Lung (tissue), 12 donors: ENCODE data around the gene FAM25A. TPM values are rescaled to one million over a fixed set of nuclear protein-coding genes. Genes with fewer than 3 reads are reported as not detected.

Source experiments
- ATAC-seq: fragments of 200-7000 bp; cut with Tn5 transposase; one replicate; pipeline ENCODE4 v1.9.1; 2020; ENCODE audit warnings: moderate number of reproducible peaks; ENCODE audit not compliant: insufficient read depth, low FRiP score
- DNase-seq, 3 donors: peaks; one replicate each; pipeline ENCODE4 v3.0.0-alpha.2; 2013 to 2017
- H3K27ac ChIP-seq, 2 donors: one replicate each; pipeline ENCODE4 v1.5.1; 2013; ENCODE audit warnings: mild to moderate bottlenecking in 2 of 2, moderate library complexity in 2 of 2, control low read depth in 1 of 2, inconsistent platforms in 1 of 2, low read depth in 1 of 2, low read length in 1 of 2
- H3K27me3 ChIP-seq, 3 donors: one replicate each; pipeline ENCODE4 v1.5.1; 2013; ENCODE audit warnings: low read length in 2 of 3; ENCODE audit not compliant: control insufficient read depth in 3 of 3, insufficient read depth in 3 of 3
- H3K36me3 ChIP-seq, 4 donors: one replicate each; pipeline ENCODE4 v1.5.1; 2013; ENCODE audit warnings: low read length in 4 of 4, mild to moderate bottlenecking in 1 of 4, moderate library complexity in 1 of 4; ENCODE audit not compliant: control insufficient read depth in 4 of 4, insufficient read depth in 4 of 4
- H3K4me1 ChIP-seq, 5 donors: one replicate each; pipeline ENCODE4 v1.5.1; 2013; ENCODE audit warnings: low read length in 5 of 5, mild to moderate bottlenecking in 2 of 5, moderate library complexity in 1 of 5; ENCODE audit not compliant: control insufficient read depth in 5 of 5, insufficient read depth in 5 of 5
- H3K4me3 ChIP-seq: one replicate; pipeline ENCODE4 v1.5.1; 2013; ENCODE audit warnings: mild to moderate bottlenecking, control low read depth, moderate library complexity
- H3K9ac ChIP-seq, 2 donors: one replicate each; pipeline ENCODE4 v1.5.1; 2013; ENCODE audit warnings: low read length in 2 of 2, control low read depth in 1 of 2; ENCODE audit not compliant: insufficient read depth in 1 of 2
- H3K9me3 ChIP-seq, 4 donors: one replicate each; pipeline ENCODE4 v1.5.1; 2013; ENCODE audit warnings: low read length in 3 of 4, mild to moderate bottlenecking in 1 of 4, moderate library complexity in 1 of 4; ENCODE audit not compliant: control insufficient read depth in 4 of 4, insufficient read depth in 3 of 4
- CTCF ChIP-seq: IDR thresholded peaks from 2 replicates; pipeline ENCODE4 v1.5.1; 2012; ENCODE audit warnings: mild to moderate bottlenecking; ENCODE audit errors: control extremely low read depth, extremely low read depth
- WGBS, 2 donors: extraction: QIAGEN DNeasy Blood & Tissue Kit; methylation state at CpG; one replicate each; pipeline ENCODE4 v1.1.7; 2013; 5-methylcytosine and 5-hydroxymethylcytosine counted together
- polyA plus RNA-seq, 2 donors: library from polyadenylated mRNA; stranded (reverse); fragments of 200-250 nt; gene quantifications; one replicate each; pipeline ENCODE4 v1.2.1, GENCODE V29; 2013
- total RNA-seq, 2 donors: library from RNA; depleted of rRNA in 1 of 2; stranded (reverse); fragments of >200 nt in 1 of 2; gene quantifications; one replicate each; pipeline ENCODE4 v1.2.1, GENCODE V29; 2014 to 2021
- donor health status: control.
- donor health status: control.
- donor health status: Bipolar disorder and iron deficiency.
- donor health status: healthy.
- donor health status: DM: yes; HTN: yes; CAD: no.

The FAM25A gene
- total and polyA plus RNA-seq, 4 donors: 0.45 TPM; not detected in 3

- TF ChIP-seq CTCF: no peak
- 97% methylated on average over 27 to 28 of the region's 28 CpGs for WGBS, 2 donors
These were observed 11.0 kb downstream of the FAM25A start for GRCh38 chr10:87030912-87031635.

GRCh38 chr10:87036623-87037022 is 16.5 kb downstream of the FAM25A start:
- Histone ChIP-seq H3K9ac (no peak overlapping the region), H3K4me3 (no peak overlapping the region), H3K36me3 (no peaks in the 10 kb centered on the region), H3K9me3 (peaks cover 0 to 2% (median 0%) of the 10 kb centered on the region in 4 donors), H3K27me3 (no peaks in the 10 kb centered on the region), H3K4me1 (no peaks in the 10 kb centered on the region), H3K27ac (no peak overlapping the region)
- WGBS, 2 donors: 87% methylated on average over 1 of the region's 1 CpG
- TF ChIP-seq CTCF: no peak
- ATAC-seq (no peak), DNase-seq (no peak)

More at GRCh38 chr10:87030912-87031635, 11.0 kb downstream of the FAM25A start:
- no peak overlapping the region for H3K4me3 ChIP-seq
- H3K36me3 ChIP-seq: no peaks in the 10 kb centered on the region
- DNase-seq: no peak
- no peaks in the 10 kb centered on the region for H3K27me3 ChIP-seq
- no peaks in the 10 kb centered on the region for H3K9me3 ChIP-seq
- ATAC-seq: no peak
- H3K4me1 ChIP-seq: no peaks in the 10 kb centered on the region
- H3K9ac ChIP-seq: no peak overlapping the region
- no peak overlapping the region for H3K27ac ChIP-seq

- Histone ChIP-seq H3K4me1 (no peaks in the 10 kb centered on the region), H3K36me3 (no peaks in the 10 kb centered on the region), H3K9me3 (peaks cover 0 to 2% (median 0%) of the 10 kb centered on the region in 4 donors), H3K4me3 (no peak overlapping the region), H3K27ac (no peak overlapping the region), H3K9ac (no peak overlapping the region), H3K27me3 (no peaks in the 10 kb centered on the region)
- no peak for TF ChIP-seq CTCF
- DNase-seq: no peak
- ATAC-seq: no peak
- 96 to 98% methylated on average over 3 of the region's 3 CpGs for WGBS, 2 donors
These were observed 18.2 kb downstream of the FAM25A start for GRCh38 chr10:87038286-87038717.
